ENCODE measurements around the gene DGCR2.
"Not testable (repeated sequence)": the region's sequence is repeated elsewhere in the genome, so short reads cannot be mapped to it uniquely, and the experiment has no call there.

DGCR2 gene

GRCh38 chr22:18987765-18988164, 134.4 kb downstream of the DGCR2 start:
- Histone ChIP-seq H3K36me3 (ENCODE audit: control insufficient read depth, insufficient read depth, low read length) (no peaks in the 10 kb centered on the region), H3K4me3 (replicated peaks; ENCODE audit: low read depth, low read length) (no peak overlapping the region), H3K27me3 (replicated peaks; ENCODE audit: control insufficient read depth, insufficient read depth, low read length) (no peaks in the 10 kb centered on the region)
- DNase-seq (ENCODE audit: extremely low read depth, insufficient read length), result no peak
- peak; percentile 37 for TF ChIP-seq CTCF (IDR thresholded peaks at IDR 0.05; ENCODE audit: insufficient read depth, low read length, poor library complexity, severe bottlenecking)

- not testable (repeated sequence) for H3K36me3 ChIP-seq (ENCODE audit: control insufficient read depth, insufficient read depth, low read length); DNase-seq (ENCODE audit: extremely low read depth, insufficient read length); H3K4me3 ChIP-seq (replicated peaks; ENCODE audit: low read depth, low read length); H3K27me3 ChIP-seq (replicated peaks; ENCODE audit: control insufficient read depth, insufficient read depth, low read length)
Measured at GRCh38 chr22:18987114-18987513, 135.1 kb downstream of the DGCR2 start.

Data from GM06990 (cell line).